Liver (tissue), 3 donors: Measurements from ENCODE around the gene FAM13B.

Experiments used
- EGR1 ChIP-seq, 2 donors: IDR thresholded peaks; 2 replicates each; pipeline ENCODE4 v1.6.1; 2016 to 2018; ENCODE audit warnings: antibody characterized with exemption in 2 of 2, low read depth in 2 of 2
- GABPA ChIP-seq, 2 donors: IDR thresholded peaks in 1 of 2; conservative IDR thresholded peaks in 1 of 2; 2 replicates each; pipeline ENCODE4 v1.6.1; 2016; ENCODE audit warnings: antibody characterized with exemption in 2 of 2, mild to moderate bottlenecking in 1 of 2, moderate library complexity in 1 of 2
- HNF4A ChIP-seq, 2 donors: conservative IDR thresholded peaks; 2 replicates each; pipeline ENCODE4 v1.6.1; 2016; ENCODE audit warnings: antibody characterized with exemption in 2 of 2, mild to moderate bottlenecking in 2 of 2
- JUND ChIP-seq, 2 donors: IDR thresholded peaks; 2 replicates each; pipeline ENCODE4 v1.6.1; 2016; ENCODE audit warnings: antibody characterized with exemption in 2 of 2
- MAX ChIP-seq: IDR thresholded peaks from 2 replicates; pipeline ENCODE4 v1.6.1; 2016; ENCODE audit warnings: antibody characterized with exemption
- RAD21 ChIP-seq, 2 donors: IDR thresholded peaks; 2 replicates each; pipeline ENCODE4 v1.6.1; 2016; ENCODE audit warnings: antibody characterized with exemption in 2 of 2, mild to moderate bottlenecking in 2 of 2
- REST ChIP-seq: IDR thresholded peaks from 2 replicates; pipeline ENCODE4 v1.6.1; 2016; ENCODE audit warnings: antibody characterized with exemption, mild to moderate bottlenecking
- RXRA ChIP-seq, 2 donors: IDR thresholded peaks; 2 replicates each; pipeline ENCODE4 v1.6.1; 2017 to 2018; ENCODE audit warnings: antibody characterized with exemption in 2 of 2, mild to moderate bottlenecking in 1 of 2
- SP1 ChIP-seq: IDR thresholded peaks from 2 replicates; pipeline ENCODE4 v1.6.1; 2018; ENCODE audit warnings: antibody characterized with exemption, mild to moderate bottlenecking
- TAF1 ChIP-seq: conservative IDR thresholded peaks from 2 replicates; pipeline ENCODE4 v1.6.1; 2016; ENCODE audit warnings: antibody characterized with exemption, mild to moderate bottlenecking
- YY1 ChIP-seq: IDR thresholded peaks from 2 replicates; pipeline ENCODE4 v1.6.1; 2016; ENCODE audit warnings: antibody characterized with exemption, mild to moderate bottlenecking
- TF ChIP-seq, protein P1 (sequence below): fragments of 150-350 bp; IDR thresholded peaks from 2 replicates; pipeline ENCODE4 v1.5.1; 2017; ENCODE audit warnings: improper control_type of control experiment, low read depth, low read length; ENCODE audit not compliant: missing input control
- TF ChIP-seq, protein P2 (sequence below): IDR thresholded peaks from 2 replicates; pipeline ENCODE4 v1.6.1; 2016; ENCODE audit warnings: antibody characterized with exemption
- TF ChIP-seq, protein P3 (sequence below): IDR thresholded peaks from 2 replicates; pipeline ENCODE4 v1.6.1; 2016; ENCODE audit warnings: antibody characterized with exemption
- donor health status: healthy.
- donor health status: healthy.

DNA sequence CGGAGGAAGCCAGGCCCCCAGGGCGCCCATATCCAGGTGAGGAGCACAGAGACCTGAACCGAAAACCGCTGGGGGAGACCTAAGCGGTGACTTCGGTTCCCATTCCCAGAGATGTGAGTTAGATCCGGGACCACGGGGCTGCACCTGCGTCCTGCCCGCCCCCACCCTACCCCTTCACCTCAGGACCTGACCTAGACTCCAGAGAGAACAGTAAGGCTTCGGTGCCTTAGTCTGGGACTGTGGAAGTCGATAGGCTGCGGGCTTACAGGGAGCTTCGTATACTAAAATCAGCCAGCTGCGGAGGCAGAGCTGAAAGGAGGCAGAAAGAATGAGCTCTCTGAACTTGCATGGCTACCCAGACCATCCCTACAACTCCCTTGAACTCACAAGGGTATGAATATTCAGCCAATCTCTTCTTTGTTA is 518 bp upstream of the FAM13B start:
- TF ChIP-seq RAD21 (IDR thresholded peaks at IDR 0.05) (no peak), REST (no peak), MAX (no peak), TAF1 (no peak), YY1 (no peak), SP1 (peak; percentile 2), EGR1 (IDR thresholded peaks at IDR 0.05; ENCODE audit: low read depth in 2 of 2) (no peak), RXRA (IDR thresholded peaks at IDR 0.05) (peak in 1 of 2 donors; percentile 13), GABPA (IDR thresholded peaks at IDR 0.05 in 1 of 2, conservative IDR thresholded peaks at IDR 0.05 in 1 of 2) (no peak), JUND (IDR thresholded peaks at IDR 0.05) (no peak), HNF4A (conservative IDR thresholded peaks at IDR 0.05) (no peak)
- TF ChIP-seq, protein P1, sequence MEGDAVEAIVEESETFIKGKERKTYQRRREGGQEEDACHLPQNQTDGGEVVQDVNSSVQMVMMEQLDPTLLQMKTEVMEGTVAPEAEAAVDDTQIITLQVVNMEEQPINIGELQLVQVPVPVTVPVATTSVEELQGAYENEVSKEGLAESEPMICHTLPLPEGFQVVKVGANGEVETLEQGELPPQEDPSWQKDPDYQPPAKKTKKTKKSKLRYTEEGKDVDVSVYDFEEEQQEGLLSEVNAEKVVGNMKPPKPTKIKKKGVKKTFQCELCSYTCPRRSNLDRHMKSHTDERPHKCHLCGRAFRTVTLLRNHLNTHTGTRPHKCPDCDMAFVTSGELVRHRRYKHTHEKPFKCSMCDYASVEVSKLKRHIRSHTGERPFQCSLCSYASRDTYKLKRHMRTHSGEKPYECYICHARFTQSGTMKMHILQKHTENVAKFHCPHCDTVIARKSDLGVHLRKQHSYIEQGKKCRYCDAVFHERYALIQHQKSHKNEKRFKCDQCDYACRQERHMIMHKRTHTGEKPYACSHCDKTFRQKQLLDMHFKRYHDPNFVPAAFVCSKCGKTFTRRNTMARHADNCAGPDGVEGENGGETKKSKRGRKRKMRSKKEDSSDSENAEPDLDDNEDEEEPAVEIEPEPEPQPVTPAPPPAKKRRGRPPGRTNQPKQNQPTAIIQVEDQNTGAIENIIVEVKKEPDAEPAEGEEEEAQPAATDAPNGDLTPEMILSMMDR = no peak
- TF ChIP-seq, protein P2, sequence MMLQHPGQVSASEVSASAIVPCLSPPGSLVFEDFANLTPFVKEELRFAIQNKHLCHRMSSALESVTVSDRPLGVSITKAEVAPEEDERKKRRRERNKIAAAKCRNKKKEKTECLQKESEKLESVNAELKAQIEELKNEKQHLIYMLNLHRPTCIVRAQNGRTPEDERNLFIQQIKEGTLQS = no peak
- TF ChIP-seq, protein P3, sequence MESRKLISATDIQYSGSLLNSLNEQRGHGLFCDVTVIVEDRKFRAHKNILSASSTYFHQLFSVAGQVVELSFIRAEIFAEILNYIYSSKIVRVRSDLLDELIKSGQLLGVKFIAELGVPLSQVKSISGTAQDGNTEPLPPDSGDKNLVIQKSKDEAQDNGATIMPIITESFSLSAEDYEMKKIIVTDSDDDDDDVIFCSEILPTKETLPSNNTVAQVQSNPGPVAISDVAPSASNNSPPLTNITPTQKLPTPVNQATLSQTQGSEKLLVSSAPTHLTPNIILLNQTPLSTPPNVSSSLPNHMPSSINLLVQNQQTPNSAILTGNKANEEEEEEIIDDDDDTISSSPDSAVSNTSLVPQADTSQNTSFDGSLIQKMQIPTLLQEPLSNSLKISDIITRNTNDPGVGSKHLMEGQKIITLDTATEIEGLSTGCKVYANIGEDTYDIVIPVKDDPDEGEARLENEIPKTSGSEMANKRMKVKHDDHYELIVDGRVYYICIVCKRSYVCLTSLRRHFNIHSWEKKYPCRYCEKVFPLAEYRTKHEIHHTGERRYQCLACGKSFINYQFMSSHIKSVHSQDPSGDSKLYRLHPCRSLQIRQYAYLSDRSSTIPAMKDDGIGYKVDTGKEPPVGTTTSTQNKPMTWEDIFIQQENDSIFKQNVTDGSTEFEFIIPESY = no peak
